ENCODE data around the gene ITFG1. TPM values are rescaled to one million over a fixed set of nuclear protein-coding genes. Genes with fewer than 3 reads are reported as not detected.
"Not testable (repeated sequence)": the region's sequence is repeated elsewhere in the genome, so short reads cannot be mapped to it uniquely, and the experiment has no call there.

ITFG1 gene
- total RNA-seq, 2 experiments from 2014 or later: 27.9 to 28.8 TPM

GRCh38 chr16:47486856-47487255 is 26.0 kb upstream of the ITFG1 start:
- H3K4me3 Mint-ChIP-seq: no peak overlapping the region
- peaks cover 25% of the 10 kb centered on the region for H3K36me3 Mint-ChIP-seq (ENCODE audit: low read depth)
- no peaks in the 10 kb centered on the region for H3K4me1 Mint-ChIP-seq
- H3K27ac Mint-ChIP-seq: no peak overlapping the region
- H3K9me3 Mint-ChIP-seq: peaks cover 18% of the 10 kb centered on the region
- no peaks in the 10 kb centered on the region for H3K27me3 Mint-ChIP-seq
- no peak for DNase-seq
- POLR2A ChIA-PET: no interaction called here
- CTCF ChIA-PET: no interaction called here

DNA sequence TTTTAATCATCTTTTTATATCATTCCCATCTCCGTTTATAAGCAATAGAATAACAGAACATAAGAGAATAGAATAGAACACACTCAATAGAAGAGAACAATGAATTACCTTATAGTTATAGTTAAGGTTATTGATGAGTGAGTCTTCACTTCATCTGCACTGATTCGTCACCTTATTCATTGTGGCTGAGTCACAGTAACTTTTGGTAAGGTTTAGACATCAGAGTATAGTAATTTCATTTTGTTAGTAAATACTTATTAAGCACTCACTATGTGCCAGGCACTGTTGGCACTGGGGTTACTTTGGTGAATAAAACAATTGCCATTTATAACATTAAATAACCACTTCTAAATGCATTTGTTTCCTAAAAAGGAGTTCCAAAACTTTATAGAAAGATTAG is 22.8 kb upstream of the ITFG1 start:
- DNase-seq: no peak
- Mint-ChIP-seq H3K4me1 (no peaks in the 10 kb centered on the region), H3K4me3 (no peak overlapping the region), H3K36me3 (ENCODE audit: low read depth) (peaks cover 12% of the 10 kb centered on the region), H3K9me3 (peaks cover 6% of the 10 kb centered on the region), H3K27me3 (no peaks in the 10 kb centered on the region), H3K27ac (no peak overlapping the region)
- ChIA-PET CTCF (no interaction called here), POLR2A (no interaction called here)

DNA sequence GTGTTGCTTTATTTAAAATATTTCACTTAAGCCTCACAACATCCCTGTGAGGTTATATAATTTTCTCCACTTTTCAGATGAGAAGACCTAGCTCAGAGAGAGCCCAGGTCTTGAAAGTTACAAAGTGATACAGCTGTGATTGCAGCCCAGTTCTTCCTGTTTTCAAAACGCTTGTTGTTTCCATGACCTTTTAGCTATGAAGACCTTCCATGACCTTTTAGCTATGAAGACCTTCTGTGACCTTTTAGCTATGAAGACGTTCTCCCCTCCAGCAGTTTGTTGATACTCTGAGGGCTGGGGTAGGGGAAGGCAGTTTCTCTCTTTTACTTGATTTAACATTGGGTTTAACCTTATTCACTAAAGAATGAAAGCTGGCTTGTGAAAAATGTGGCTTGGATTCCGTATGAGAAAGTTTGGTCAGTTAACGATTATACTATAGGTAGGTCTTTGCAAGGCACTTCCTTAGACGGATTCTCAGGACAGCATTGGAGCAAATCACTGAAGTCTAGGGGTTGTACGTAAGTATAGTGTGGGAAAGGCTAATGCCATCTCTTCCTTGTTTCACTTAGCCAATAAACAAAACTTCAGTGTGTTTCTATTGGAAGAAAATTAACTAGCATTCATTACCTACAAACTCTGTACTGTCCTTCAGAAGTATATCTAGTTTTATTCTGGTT is 21.0 kb upstream of the ITFG1 start:
- CTCF ChIA-PET: no interaction called here
- DNase-seq: no peak
- Mint-ChIP-seq H3K4me3 (no peak overlapping the region), H3K27me3 (no peaks in the 10 kb centered on the region), H3K36me3 (ENCODE audit: low read depth) (peaks cover 2% of the 10 kb centered on the region), H3K4me1 (no peaks in the 10 kb centered on the region), H3K27ac (no peak overlapping the region), H3K9me3 (no peaks in the 10 kb centered on the region)
- POLR2A ChIA-PET: no interaction called here

- Mint-ChIP-seq H3K27me3 (no peaks in the 10 kb centered on the region), H3K36me3 (ENCODE audit: low read depth) (peaks cover 5% of the 10 kb centered on the region), H3K4me3 (no peak overlapping the region), H3K9me3 (no peaks in the 10 kb centered on the region), H3K27ac (no peak overlapping the region), H3K4me1 (no peaks in the 10 kb centered on the region)
- DNase-seq: no peak
- POLR2A ChIA-PET: no interaction called here
- CTCF ChIA-PET: interaction anchor here (1.4 kb wide), 1 partner anchor 14 kb away, joined by 3 read pairs; no protein-coding TSS in a partner anchor
These were observed 19.5 kb upstream of the ITFG1 start for GRCh38 chr16:47480410-47480809.

DNA sequence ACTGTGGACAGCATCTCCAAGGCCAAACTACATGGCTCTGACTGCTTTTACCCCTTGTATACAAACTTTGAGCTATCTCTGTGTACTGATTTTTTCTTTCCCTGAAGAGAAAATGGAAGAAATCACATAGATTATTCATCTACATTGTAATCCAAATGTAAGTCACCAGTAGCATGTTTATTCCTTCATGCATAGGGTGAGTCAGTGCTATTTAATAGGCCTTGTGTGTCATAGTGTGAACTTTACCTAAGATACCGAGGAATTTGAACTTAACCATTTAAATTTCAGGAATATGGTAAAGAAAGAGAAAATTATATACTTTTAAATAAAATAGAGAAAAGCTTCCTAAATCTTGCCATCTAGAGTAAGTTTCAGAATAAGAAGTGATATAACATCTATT is 16.8 kb upstream of the ITFG1 start:
- POLR2A ChIA-PET: no interaction called here
- DNase-seq: no peak
- Mint-ChIP-seq H3K4me3 (no peak overlapping the region), H3K27me3 (no peaks in the 10 kb centered on the region), H3K36me3 (ENCODE audit: low read depth) (peaks cover 5% of the 10 kb centered on the region), H3K9me3 (no peaks in the 10 kb centered on the region), H3K4me1 (no peaks in the 10 kb centered on the region), H3K27ac (no peak overlapping the region)
- CTCF ChIA-PET: no interaction called here

DNA sequence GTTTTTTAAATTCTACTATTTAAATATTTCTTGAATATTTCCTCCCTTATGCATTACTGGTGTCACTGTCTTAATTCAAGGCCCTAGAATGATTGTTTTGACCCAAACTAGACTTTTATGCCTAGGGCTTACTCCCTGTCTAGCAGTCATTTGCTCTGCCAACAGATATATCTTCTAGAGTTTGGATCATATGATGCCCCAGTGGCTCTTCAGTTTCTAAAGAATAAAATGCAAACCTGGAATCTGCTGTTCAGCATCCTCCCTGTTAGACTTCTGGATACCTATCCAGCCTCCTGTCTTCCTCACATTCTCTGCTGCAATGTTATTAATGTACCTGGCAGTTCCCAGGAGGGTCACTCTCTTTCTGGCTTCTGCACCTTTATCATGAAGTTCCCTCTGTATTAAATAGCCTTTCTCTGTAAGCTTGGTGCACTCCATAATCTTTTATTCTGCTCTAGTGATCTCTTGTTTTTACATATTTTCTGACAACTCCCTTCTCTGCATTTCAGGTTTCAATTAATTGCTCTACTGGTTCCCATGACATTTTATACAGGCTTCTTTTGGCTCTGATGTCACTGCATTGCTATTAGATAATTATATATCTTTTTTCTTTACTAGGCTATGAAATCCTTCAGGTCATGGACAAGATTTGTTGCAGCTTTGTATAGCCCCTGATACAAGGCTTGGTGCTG is 15.9 kb upstream of the ITFG1 start:
- no peaks in the 10 kb centered on the region for H3K27me3 Mint-ChIP-seq
- no peak overlapping the region for H3K27ac Mint-ChIP-seq
- DNase-seq: no peak
- POLR2A ChIA-PET: no interaction called here
- H3K9me3 Mint-ChIP-seq: no peaks in the 10 kb centered on the region
- no peak overlapping the region for H3K4me3 Mint-ChIP-seq
- H3K36me3 Mint-ChIP-seq (ENCODE audit: low read depth): peaks cover 5% of the 10 kb centered on the region
- no peaks in the 10 kb centered on the region for H3K4me1 Mint-ChIP-seq
- CTCF ChIA-PET: no interaction called here

GRCh38 chr16:47475786-47476185 is 14.9 kb upstream of the ITFG1 start:
- DNase-seq: no peak
- CTCF ChIA-PET: no interaction called here
- Mint-ChIP-seq H3K27me3 (no peaks in the 10 kb centered on the region), H3K36me3 (ENCODE audit: low read depth) (peaks cover 9% of the 10 kb centered on the region), H3K4me3 (no peak overlapping the region), H3K9me3 (no peaks in the 10 kb centered on the region), H3K27ac (no peak overlapping the region), H3K4me1 (no peaks in the 10 kb centered on the region)
- POLR2A ChIA-PET: no interaction called here

DNA sequence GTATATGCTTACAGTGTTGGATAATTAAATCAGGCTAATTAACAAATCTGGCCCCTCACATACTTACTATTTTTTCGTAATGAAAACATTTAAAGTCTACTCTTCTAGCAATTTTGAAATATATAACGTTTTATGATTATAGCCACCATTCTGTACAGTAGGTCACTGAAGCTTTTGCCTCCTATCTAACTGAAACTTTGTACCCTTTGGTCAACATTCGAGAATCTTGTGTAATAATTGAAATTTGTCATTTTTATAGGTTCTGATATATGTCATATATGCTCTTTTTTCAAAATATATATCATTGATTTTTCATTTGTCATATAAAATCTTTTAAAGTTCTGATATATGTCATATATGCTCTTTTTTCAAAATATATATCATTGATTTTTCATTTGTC is 12.9 kb upstream of the ITFG1 start:
- Mint-ChIP-seq H3K27ac (no peak overlapping the region), H3K4me3 (no peak overlapping the region), H3K27me3 (no peaks in the 10 kb centered on the region), H3K36me3 (ENCODE audit: low read depth) (peaks cover 6% of the 10 kb centered on the region), H3K4me1 (no peaks in the 10 kb centered on the region), H3K9me3 (no peaks in the 10 kb centered on the region)
- ChIA-PET POLR2A (no interaction called here), CTCF (no interaction called here)
- DNase-seq: no peak

- POLR2A ChIA-PET; H3K4me1 Mint-ChIP-seq; H3K27ac Mint-ChIP-seq; H3K9me3 Mint-ChIP-seq; CTCF ChIA-PET; DNase-seq; H3K36me3 Mint-ChIP-seq (ENCODE audit: low read depth); H3K4me3 Mint-ChIP-seq; H3K27me3 Mint-ChIP-seq: not testable (repeated sequence)
These were observed 12.1 kb upstream of the ITFG1 start for GRCh38 chr16:47473004-47473403.

GRCh38 chr16:47470810-47471209 is 9.9 kb upstream of the ITFG1 start:
- peaks cover 8% of the 10 kb centered on the region for H3K36me3 Mint-ChIP-seq (ENCODE audit: low read depth)
- POLR2A ChIA-PET: no interaction called here

DNA sequence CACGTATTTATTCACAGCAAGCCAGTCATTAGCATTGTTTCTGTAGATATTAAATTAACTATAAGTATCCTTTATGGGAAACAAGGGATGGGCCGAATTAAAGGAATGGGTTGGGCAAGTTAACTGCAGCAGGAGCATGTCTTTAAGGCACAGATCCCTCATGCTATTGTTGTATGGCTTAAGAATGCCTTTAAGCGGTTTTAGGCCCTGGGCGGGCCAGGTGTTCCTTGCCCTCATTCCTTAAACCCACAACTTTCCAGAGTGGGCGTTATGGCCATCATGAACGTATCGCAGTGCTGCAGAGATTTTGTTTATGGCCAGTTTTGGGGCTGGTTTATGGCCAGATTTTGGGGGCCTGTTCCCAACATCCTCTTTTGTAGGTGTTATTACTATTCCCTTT is 9.3 kb upstream of the ITFG1 start:
- no peak for DNase-seq
- H3K36me3 Mint-ChIP-seq (ENCODE audit: low read depth): peaks cover 6% of the 10 kb centered on the region
- ChIA-PET CTCF (no interaction called here), POLR2A (interaction anchor here (2.1 kb wide), 1 partner anchor 10 kb away, joined by 6 read pairs; the partner anchor contains the start of genes ITFG1 and PHKB)
- no peaks in the 10 kb centered on the region for H3K9me3 Mint-ChIP-seq
- H3K27me3 Mint-ChIP-seq: no peaks in the 10 kb centered on the region
- no peak overlapping the region for H3K27ac Mint-ChIP-seq
- H3K4me1 Mint-ChIP-seq: peaks cover 6% of the 10 kb centered on the region
- no peak overlapping the region for H3K4me3 Mint-ChIP-seq

More at GRCh38 chr16:47470810-47471209, 9.9 kb upstream of the ITFG1 start:
- peaks cover 2% of the 10 kb centered on the region for H3K4me1 Mint-ChIP-seq
- DNase-seq: no peak
- CTCF ChIA-PET: no interaction called here
- no peak overlapping the region for H3K27ac Mint-ChIP-seq
- H3K9me3 Mint-ChIP-seq: no peaks in the 10 kb centered on the region
- H3K4me3 Mint-ChIP-seq: no peak overlapping the region
- H3K27me3 Mint-ChIP-seq: no peaks in the 10 kb centered on the region

DNA sequence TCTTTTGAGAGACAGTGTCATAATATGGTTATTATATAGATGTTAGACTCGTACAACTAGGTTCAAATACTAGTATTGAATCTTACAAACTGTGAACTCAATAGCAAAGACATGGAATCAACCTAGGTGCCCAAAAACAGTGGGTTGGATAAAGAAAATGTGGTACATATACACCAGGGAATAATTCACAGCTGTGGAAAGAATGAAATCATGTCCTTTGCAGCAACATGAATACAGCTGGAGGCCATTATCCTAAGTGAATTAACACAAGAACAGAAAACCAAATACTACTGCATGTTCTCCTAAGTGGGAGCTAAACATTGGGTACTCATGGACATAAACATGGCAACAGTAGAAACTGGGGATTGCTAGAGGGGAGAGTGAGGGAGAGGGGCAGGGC is 8.4 kb upstream of the ITFG1 start:
- H3K4me1 Mint-ChIP-seq: peaks cover 6% of the 10 kb centered on the region

DNA sequence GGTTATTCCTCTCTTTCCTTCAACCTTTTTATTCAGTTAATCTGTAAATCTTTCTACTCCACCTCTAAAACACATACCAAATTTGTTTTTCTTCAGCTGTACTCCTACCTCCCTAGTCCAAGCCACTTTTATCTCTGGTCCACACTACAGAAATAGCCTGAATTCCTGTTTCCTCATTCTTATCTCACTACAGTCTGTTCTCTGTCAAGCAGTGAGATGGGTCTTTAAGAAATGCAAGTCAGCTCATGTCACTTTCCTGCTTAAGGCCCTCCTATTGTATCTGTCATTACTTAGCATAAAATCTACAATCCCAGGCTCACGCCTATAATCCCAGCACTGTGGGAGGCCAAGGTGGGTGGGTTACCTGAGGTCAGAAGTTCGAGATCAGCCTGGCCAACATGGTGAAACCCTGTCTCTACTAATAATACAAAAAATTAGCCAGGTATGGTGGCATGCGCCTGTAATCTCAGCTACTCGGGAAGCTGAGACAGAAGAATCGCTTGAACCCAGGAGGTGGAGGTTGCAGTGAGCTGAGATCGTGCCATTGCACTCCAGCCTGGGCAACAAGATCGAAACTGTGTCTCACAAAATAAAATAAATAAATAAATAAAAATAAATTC is 7.3 kb upstream of the ITFG1 start:
- H3K4me3 Mint-ChIP-seq; H3K27me3 Mint-ChIP-seq; H3K36me3 Mint-ChIP-seq (ENCODE audit: low read depth); H3K9me3 Mint-ChIP-seq; DNase-seq; H3K27ac Mint-ChIP-seq: not testable (repeated sequence)
- POLR2A ChIA-PET: interaction anchor here (2.1 kb wide), 1 partner anchor 8 kb away, joined by 6 read pairs; the partner anchor contains the start of genes ITFG1 and PHKB
- H3K4me1 Mint-ChIP-seq: peaks cover 14% of the 10 kb centered on the region
- CTCF ChIA-PET: interaction anchor here (1.4 kb wide), 1 partner anchor 326 kb away, joined by 3 read pairs; no protein-coding TSS in a partner anchor

More for the DNA sequence above, 8.4 kb upstream of the ITFG1 start:
- POLR2A ChIA-PET: interaction anchor here (2.1 kb wide), 1 partner anchor 9 kb away, joined by 6 read pairs; the partner anchor contains the start of genes ITFG1 and PHKB
- Mint-ChIP-seq H3K27ac (no peak overlapping the region), H3K9me3 (no peaks in the 10 kb centered on the region), H3K27me3 (no peaks in the 10 kb centered on the region), H3K4me3 (no peak overlapping the region), H3K36me3 (ENCODE audit: low read depth) (peaks cover 6% of the 10 kb centered on the region)
- no peak for DNase-seq
- CTCF ChIA-PET: no interaction called here
